Right atrium auricular region (tissue), 2 donors: ENCODE results near the gene ARHGAP29. TPM values are rescaled to one million over a fixed set of nuclear protein-coding genes. Genes with fewer than 3 reads are reported as not detected.
"Not testable (repeated sequence)": the region's sequence is repeated elsewhere in the genome, so short reads cannot be mapped to it uniquely, and the experiment has no call there.

Source experiments
- DNase-seq: peaks from one replicate; pipeline ENCODE4 v3.0.0-alpha.2; 2019; ENCODE audit warnings: low spot score
- H3K27ac ChIP-seq, 2 donors: fragments of 200-600 bp; sonication (generic); 1 replicate in 1 of 2; 2 replicates in 1 of 2; pipeline ENCODE4 v1.5.1; 2016 to 2019
- H3K27me3 ChIP-seq, 2 donors: fragments of 200-600 bp; sonication (generic); one replicate each; pipeline versions ENCODE4 v1.5.1 to v1.6.0; 2017 to 2019
- H3K36me3 ChIP-seq: fragments of 200-600 bp; sonication (generic); one replicate; pipeline ENCODE4 v1.5.1; 2016
- H3K4me1 ChIP-seq, 2 donors: fragments of 200-600 bp; sonication (generic); one replicate each; pipeline versions ENCODE4 v1.5.1 to v1.6.0; 2017 to 2019
- H3K4me3 ChIP-seq, 2 donors: fragments of 200-600 bp; sonication (generic); 1 replicate in 1 of 2; 2 replicates in 1 of 2; pipeline ENCODE4 v1.5.1; 2017 to 2019; ENCODE audit warnings: mild to moderate bottlenecking in 1 of 2, moderate library complexity in 1 of 2
- H3K9me3 ChIP-seq, 2 donors: fragments of 200-600 bp; sonication (generic); one replicate each; pipeline ENCODE4 v1.5.1; 2019
- total RNA-seq, 2 donors: library from RNA; depleted of rRNA; stranded (reverse); fragments of >200 nt; gene quantifications; one replicate each; pipeline ENCODE4 v1.1.0, GENCODE V29; 2016
- TF ChIP-seq, protein P1 (sequence below), 2 donors: fragments of 200-600 bp; sonication (generic); IDR thresholded peaks; one replicate each; pipeline ENCODE4 v1.5.1; 2019; ENCODE audit warnings: antibody characterized with exemption in 2 of 2

Gene ARHGAP29
- total RNA-seq, 2 donors from 2014 or later = 25.8 to 29.9 TPM

DNA sequence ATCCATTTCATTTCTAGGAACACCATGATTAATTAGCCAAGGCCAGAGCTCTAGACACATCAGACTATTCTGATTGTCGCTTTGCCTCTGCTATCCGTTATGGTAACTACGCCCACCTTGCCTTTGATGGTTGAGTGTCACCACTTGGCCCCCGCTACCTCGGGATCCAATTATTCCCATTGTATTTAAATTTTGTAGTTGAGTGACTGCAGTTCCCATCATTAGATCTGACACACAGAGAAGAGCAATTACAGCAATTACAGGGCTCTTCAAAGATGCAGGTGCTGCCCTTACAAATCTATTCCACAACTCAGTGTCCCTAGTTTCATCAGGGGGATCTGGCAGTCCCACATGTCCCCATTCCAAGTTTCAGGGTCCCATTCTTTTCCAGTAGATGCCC is 71.5 kb downstream of the ARHGAP29 start:
- no peaks in the 10 kb centered on the region for H3K9me3 ChIP-seq
- no peak for DNase-seq
- TF ChIP-seq, protein P1, sequence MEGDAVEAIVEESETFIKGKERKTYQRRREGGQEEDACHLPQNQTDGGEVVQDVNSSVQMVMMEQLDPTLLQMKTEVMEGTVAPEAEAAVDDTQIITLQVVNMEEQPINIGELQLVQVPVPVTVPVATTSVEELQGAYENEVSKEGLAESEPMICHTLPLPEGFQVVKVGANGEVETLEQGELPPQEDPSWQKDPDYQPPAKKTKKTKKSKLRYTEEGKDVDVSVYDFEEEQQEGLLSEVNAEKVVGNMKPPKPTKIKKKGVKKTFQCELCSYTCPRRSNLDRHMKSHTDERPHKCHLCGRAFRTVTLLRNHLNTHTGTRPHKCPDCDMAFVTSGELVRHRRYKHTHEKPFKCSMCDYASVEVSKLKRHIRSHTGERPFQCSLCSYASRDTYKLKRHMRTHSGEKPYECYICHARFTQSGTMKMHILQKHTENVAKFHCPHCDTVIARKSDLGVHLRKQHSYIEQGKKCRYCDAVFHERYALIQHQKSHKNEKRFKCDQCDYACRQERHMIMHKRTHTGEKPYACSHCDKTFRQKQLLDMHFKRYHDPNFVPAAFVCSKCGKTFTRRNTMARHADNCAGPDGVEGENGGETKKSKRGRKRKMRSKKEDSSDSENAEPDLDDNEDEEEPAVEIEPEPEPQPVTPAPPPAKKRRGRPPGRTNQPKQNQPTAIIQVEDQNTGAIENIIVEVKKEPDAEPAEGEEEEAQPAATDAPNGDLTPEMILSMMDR (IDR thresholded peaks at IDR 0.05) = no peak
- H3K4me1 ChIP-seq = peaks cover 0 to 4% of the 10 kb centered on the region in 2 donors
- no peaks in the 10 kb centered on the region for H3K36me3 ChIP-seq
- H3K27ac ChIP-seq = no peak overlapping the region
- no peak overlapping the region for H3K4me3 ChIP-seq
- no peaks in the 10 kb centered on the region for H3K27me3 ChIP-seq

DNA sequence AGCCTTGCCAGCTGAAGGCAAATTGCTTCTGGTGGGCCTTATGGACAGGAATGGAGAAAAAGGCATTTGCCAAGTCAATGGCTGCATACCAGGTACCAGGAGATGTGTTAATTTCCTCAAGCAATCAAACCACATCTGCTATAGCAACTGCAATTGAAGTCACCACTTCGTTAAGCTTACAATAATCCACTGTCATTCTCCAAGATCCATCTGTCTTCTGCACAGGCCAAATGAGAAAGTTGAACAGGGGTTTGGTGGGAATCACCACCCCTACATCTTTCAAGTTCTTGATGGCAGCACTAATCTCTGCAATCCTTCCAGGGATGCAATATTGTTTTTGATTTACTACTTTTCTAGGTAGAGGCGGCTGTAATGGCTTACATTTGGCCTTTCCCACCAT is 72.5 kb downstream of the ARHGAP29 start:
- not testable (repeated sequence) for H3K27me3 ChIP-seq, H3K4me3 ChIP-seq, H3K36me3 ChIP-seq, H3K27ac ChIP-seq, DNase-seq, H3K9me3 ChIP-seq
- peaks cover 0 to 11% of the 10 kb centered on the region in 2 donors for H3K4me1 ChIP-seq

DNA sequence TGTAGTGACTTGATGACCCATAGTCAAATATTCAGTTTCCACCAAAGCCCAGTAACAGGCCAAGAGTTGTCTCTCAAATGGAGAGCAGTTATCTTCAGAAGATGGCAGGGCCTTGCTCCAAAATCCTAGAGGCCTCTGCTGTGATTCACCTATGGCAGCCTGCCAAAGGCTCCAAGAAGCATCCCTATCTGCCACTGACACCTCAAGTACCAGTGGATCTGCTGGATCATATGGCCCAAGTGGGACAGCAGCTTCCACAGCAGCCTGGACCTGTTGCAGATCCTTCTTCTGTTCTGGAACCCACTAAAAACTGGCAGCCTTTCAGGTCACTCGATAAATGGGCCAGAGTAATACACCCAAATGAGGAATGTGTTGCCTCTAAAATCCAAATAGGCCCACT is 73.3 kb downstream of the ARHGAP29 start:
- not testable (repeated sequence) for DNase-seq, H3K27ac ChIP-seq, H3K36me3 ChIP-seq, H3K4me3 ChIP-seq, H3K27me3 ChIP-seq, H3K9me3 ChIP-seq
- peaks cover 0 to 11% of the 10 kb centered on the region in 2 donors for H3K4me1 ChIP-seq

DNA sequence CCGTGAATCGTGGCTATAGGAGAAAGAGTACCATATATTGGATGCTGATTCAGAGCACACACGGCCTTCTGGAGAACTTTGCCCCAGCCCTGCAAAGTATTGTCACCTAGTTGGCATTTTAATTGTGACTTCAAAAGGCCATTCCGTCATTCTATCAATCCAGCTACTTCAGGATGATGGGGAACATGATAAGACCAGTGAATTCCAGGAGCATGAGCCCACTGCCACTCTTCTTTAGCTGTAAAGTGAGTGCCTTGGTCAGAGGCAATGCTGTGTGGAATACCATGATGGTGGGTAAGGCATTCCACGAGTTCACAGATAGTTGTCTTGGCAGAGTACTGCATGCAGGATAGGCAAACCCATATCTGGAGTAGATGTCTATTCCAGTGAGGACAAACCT is 74.1 kb downstream of the ARHGAP29 start:
- H3K27ac ChIP-seq, H3K9me3 ChIP-seq, H3K4me3 ChIP-seq, DNase-seq, H3K36me3 ChIP-seq, H3K27me3 ChIP-seq: not testable (repeated sequence)
- peaks cover 0 to 11% of the 10 kb centered on the region in 2 donors for H3K4me1 ChIP-seq

DNA sequence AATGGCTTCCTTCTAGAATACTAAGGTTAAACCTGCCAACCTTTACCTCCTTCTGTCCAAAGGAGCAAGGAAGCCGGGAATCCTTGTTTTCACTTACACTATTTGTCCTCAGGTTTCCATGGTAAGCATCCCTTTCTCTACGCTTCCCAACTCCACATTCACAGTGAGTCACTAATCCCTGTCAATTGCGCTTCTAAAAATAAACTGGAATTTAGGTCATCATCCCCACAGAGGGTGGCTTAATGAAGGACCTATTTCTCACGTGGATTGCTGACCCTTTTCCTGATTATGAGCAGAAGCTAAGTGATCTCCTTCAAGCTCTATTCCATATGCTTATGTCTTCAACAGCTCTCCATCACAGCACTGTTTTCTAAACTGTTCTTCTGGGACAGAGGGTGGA is 76.6 kb downstream of the ARHGAP29 start:
- Histone ChIP-seq H3K27me3 (no peaks in the 10 kb centered on the region), H3K4me3 (no peak overlapping the region), H3K36me3 (no peaks in the 10 kb centered on the region), H3K27ac (peak overlapping the region in 1 of 2 donors; percentile 51), H3K4me1 (peaks cover 0 to 11% of the 10 kb centered on the region in 2 donors), H3K9me3 (no peaks in the 10 kb centered on the region)
- DNase-seq = no peak
- TF ChIP-seq, protein P1 (IDR thresholded peaks at IDR 0.05) = no peak

DNA sequence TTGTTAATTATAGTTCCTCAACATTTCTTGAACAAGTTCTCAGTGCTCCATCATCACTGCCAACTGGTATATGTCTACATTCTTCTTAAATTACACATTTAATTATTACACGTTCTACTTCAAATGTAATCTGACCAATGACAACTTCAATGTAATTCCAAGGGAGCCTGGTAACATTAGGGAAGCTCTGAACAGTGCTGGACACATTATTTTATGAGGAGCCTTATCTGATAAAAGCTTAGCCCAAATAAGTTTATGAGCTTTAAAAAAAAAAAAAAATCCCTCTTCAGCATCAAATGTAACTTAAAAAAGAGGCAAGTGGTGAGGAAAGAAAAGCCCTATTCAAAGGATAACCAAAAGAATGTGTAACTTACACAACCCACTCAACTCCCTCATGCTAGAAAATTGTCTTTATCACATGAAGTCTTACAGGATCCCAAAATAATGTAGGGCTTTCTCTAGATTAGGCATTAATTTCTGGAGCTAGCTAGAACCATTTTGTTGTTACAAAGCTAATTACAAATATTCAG is 81.2 kb downstream of the ARHGAP29 start:
- no peaks in the 10 kb centered on the region for H3K27me3 ChIP-seq
- no peaks in the 10 kb centered on the region for H3K36me3 ChIP-seq
- TF ChIP-seq, protein P1 (IDR thresholded peaks at IDR 0.05) = no peak
- peaks cover 0 to 16% of the 10 kb centered on the region in 2 donors for H3K4me1 ChIP-seq
- H3K27ac ChIP-seq = no peak overlapping the region
- DNase-seq = no peak
- H3K9me3 ChIP-seq = no peaks in the 10 kb centered on the region
- H3K4me3 ChIP-seq = no peak overlapping the region

DNA sequence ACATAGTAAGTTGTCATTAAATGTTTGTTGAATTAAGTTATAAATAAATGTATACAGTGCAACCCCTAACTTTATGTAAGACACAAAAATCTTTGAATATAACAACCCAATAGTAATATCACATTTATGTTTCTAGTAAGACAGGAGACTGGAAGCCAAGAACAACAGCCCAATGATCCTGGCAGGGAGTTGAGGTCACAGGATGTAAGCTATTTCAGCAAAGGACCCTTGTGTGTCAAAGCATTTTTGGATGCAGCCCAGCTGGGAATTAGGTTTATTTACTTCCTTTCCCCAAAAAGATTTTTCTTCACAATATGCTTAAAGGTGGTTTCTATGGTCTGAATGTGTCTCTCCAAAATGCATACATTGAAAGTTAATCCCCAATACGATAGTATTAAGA is 82.4 kb downstream of the ARHGAP29 start:
- no peak for DNase-seq
- H3K4me3 ChIP-seq = no peak overlapping the region
- no peak overlapping the region for H3K27ac ChIP-seq
- TF ChIP-seq, protein P1 (IDR thresholded peaks at IDR 0.05) = no peak
- no peaks in the 10 kb centered on the region for H3K36me3 ChIP-seq
- no peaks in the 10 kb centered on the region for H3K27me3 ChIP-seq
- H3K9me3 ChIP-seq = no peaks in the 10 kb centered on the region
- peaks cover 0 to 7% of the 10 kb centered on the region in 2 donors for H3K4me1 ChIP-seq
